Ovary (tissue), 9 donors: ENCODE data around the gene RHBDF2. TPM values are rescaled to one million over a fixed set of nuclear protein-coding genes. Genes with fewer than 3 reads are reported as not detected.

Experiments used
- DNase-seq, 5 donors: peaks; one replicate each; pipeline ENCODE4 v3.0.0-alpha.2; 2019 to 2020
- H3K27ac ChIP-seq, 2 donors: fragments of 200-600 bp; one replicate each; pipeline versions ENCODE4 v1.5.1 to v1.8.0; 2019 to 2022
- H3K27me3 ChIP-seq: fragments of 200-600 bp; one replicate; pipeline ENCODE4 v1.8.0; 2022
- H3K36me3 ChIP-seq: fragments of 200-600 bp; sonication (generic); one replicate; pipeline ENCODE4 v1.5.1; 2019
- H3K4me1 ChIP-seq: one replicate; pipeline ENCODE4 v1.8.1; 2013; ENCODE audit warnings: mild to moderate bottlenecking, moderate library complexity; ENCODE audit not compliant: insufficient read depth
- H3K4me3 ChIP-seq: fragments of 200-600 bp; sonication (generic); one replicate; pipeline ENCODE4 v1.5.1; 2017
- H3K9me3 ChIP-seq, 2 donors: fragments of 200-600 bp in 1 of 2; sonication (generic) in 1 of 2; one replicate each; pipeline versions ENCODE4 v1.5.1 to v1.8.1; 2013 to 2019; ENCODE audit warnings: mild to moderate bottlenecking in 1 of 2, moderate library complexity in 1 of 2
- EP300 ChIP-seq: sonication (generic); formaldehyde crosslinking; IDR thresholded peaks from one replicate; pipeline ENCODE4 v1.6.1; 2017; ENCODE audit warnings: antibody characterized with exemption
- POLR2A ChIP-seq: fragments of 450-650 bp; IDR thresholded peaks from one replicate; pipeline ENCODE4 v1.6.1; 2017; ENCODE audit warnings: antibody characterized with exemption, mild to moderate bottlenecking, moderate library complexity
- WGBS, 3 donors: extraction: QIAGEN DNeasy Blood & Tissue Kit in 1 of 3; methylation state at CpG; one replicate each; pipeline versions ENCODE4 v1.1.5 to v1.1.7; 2013 to 2017; 5-methylcytosine and 5-hydroxymethylcytosine counted together
- intact Hi-C, 4 donors: fragments of 100-400 bp; cut with DNase I; formaldehyde crosslinking; loops; one replicate each; pipeline versions ENCODE4 v1.11.0 to v1.15.1; 2022 to 2023
- polyA plus RNA-seq, 2 donors: library from polyadenylated mRNA; stranded (reverse); fragments of 200-250 nt in 1 of 2; fragments of 350-450 nt in 1 of 2; fragmentation: Illumina TruSeq in 1 of 2; extraction: RNeasy Lipid Tissue Mini Kit (QIAGEN cat#74804) in 1 of 2; gene quantifications; one replicate each; pipeline ENCODE4 v1.2.3, GENCODE V29; 2013 to 2014
- total RNA-seq, 7 donors: library from RNA; depleted of rRNA in 2 of 7; stranded (reverse); fragments of >200 nt in 2 of 7; fragmentation: NEBNext Ultra II Directional in 3 of 7; extraction: Animal tissue kit (Norgen Biotek cat#: 25700) in 3 of 7; gene quantifications; one replicate each; pipeline versions ENCODE4 v1.1.0 to v1.2.4, GENCODE V29; 2016 to 2023
- TF ChIP-seq, protein P1 (sequence below), 3 donors: fragments of 450-650 bp in 2 of 3; fragments of 200-600 bp in 1 of 3; IDR thresholded peaks; one replicate each; pipeline versions ENCODE4 v1.5.1 to v1.8.0; 2016 to 2022; ENCODE audit warnings: antibody characterized with exemption in 3 of 3, mild to moderate bottlenecking in 1 of 3
- donor health status: DM: no; HTN: no; CAD: no; lungs with moderate emphysema.
- donor health status: DM: no; HTN: no; CAD: no.
- donor health status: Bipolar disorder and iron deficiency.
- donor health status: DM: yes; HTN: yes; CAD: no.
- donor health status: DM: no; HTN: no; CAD: no.
- donor health status: DM: yes; HTN: yes; CAD: no.

RHBDF2 gene
- total and polyA plus RNA-seq, 9 donors, result 3.3 to 39.9 (median 19.5) TPM

DNA sequence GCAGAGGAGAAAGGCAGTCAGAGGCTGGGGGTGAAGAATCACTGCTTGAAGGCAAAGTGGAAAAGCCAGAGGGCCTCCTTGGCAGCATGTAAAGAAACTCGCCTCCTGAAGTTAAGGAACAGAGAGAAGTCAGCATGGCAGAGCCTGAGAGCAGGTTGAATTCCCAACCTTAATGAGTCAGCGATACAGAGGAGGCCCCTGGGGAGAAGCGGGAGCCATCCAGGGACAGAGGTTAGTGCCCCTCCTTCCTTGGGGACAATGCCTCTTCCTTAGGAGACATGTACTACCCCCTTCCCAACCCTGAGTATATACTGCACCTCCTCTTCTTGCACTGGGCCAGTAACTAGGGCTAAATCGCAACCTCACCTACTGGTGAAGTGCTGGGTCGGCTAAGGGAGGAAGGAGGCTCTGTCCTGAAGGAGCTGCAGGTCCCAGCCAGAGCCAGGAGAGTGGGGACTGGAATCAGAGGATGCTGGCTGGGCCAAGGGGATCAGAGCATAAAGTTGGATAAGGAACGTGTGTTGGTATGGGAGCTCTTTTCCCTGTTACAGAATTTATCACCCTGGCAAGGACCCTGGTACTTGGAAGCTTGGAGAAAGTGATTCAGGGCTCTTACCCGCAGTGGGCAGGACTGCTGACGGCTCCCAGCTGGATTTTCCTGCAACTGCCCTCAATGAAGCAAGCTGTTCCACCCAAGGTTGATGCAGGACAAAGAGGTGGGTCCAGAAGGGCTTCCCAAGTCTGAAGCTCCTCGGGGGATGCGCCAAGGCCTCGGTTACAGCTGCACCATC lies 39.3 kb downstream of the RHBDF2 start:
- Histone ChIP-seq H3K27ac (no peak overlapping the region), H3K9me3 (no peaks in the 10 kb centered on the region), H3K4me3 (no peak overlapping the region), H3K4me1 (no peaks in the 10 kb centered on the region), H3K36me3 (no peaks in the 10 kb centered on the region), H3K27me3 (no peaks in the 10 kb centered on the region)
- no peak for TF ChIP-seq EP300
- TF ChIP-seq, protein P1, sequence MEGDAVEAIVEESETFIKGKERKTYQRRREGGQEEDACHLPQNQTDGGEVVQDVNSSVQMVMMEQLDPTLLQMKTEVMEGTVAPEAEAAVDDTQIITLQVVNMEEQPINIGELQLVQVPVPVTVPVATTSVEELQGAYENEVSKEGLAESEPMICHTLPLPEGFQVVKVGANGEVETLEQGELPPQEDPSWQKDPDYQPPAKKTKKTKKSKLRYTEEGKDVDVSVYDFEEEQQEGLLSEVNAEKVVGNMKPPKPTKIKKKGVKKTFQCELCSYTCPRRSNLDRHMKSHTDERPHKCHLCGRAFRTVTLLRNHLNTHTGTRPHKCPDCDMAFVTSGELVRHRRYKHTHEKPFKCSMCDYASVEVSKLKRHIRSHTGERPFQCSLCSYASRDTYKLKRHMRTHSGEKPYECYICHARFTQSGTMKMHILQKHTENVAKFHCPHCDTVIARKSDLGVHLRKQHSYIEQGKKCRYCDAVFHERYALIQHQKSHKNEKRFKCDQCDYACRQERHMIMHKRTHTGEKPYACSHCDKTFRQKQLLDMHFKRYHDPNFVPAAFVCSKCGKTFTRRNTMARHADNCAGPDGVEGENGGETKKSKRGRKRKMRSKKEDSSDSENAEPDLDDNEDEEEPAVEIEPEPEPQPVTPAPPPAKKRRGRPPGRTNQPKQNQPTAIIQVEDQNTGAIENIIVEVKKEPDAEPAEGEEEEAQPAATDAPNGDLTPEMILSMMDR (IDR thresholded peaks at IDR 0.05), result no peak
- TF ChIP-seq POLR2A, result no peak
- DNase-seq, result no peak
- intact Hi-C loops, result no loop called here
- WGBS, 3 donors, result 54 to 68% (median 61%) methylated on average over 10 to 11 of the region's 11 CpGs

DNA sequence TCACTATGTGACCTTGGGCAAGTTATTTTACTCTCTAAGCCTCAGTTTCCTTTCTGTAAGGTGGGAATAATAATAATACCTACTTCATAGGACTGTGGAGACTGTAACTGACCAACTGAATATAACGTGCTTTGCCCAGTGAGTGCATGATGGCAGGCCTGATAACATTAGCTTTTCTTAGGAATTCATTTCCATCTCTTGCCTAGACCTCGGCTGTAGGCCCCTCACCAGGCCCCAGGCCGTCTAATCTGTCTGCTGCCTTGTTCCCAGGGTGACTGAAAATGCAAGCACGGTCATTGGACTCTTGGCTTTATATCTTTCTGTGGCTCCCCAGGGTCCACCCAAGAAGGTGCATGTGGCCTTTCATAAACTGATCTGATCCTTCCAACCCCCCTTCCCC lies 41.5 kb downstream of the RHBDF2 start:
- no peaks in the 10 kb centered on the region for H3K27me3 ChIP-seq
- no peaks in the 10 kb centered on the region for H3K9me3 ChIP-seq
- no peaks in the 10 kb centered on the region for H3K36me3 ChIP-seq
- no peaks in the 10 kb centered on the region for H3K4me1 ChIP-seq
- TF ChIP-seq EP300, result no peak
- TF ChIP-seq, protein P1 (IDR thresholded peaks at IDR 0.05), result no peak
- no peak for TF ChIP-seq POLR2A
- no peak for DNase-seq
- H3K27ac ChIP-seq, result no peak overlapping the region
- no peak overlapping the region for H3K4me3 ChIP-seq
- intact Hi-C loops, result loop anchor here in 1 of 4 donors (10.0 kb wide), 1 partner anchor 55 kb away; no protein-coding TSS in a partner anchor
- WGBS, 3 donors, result 80 to 90% (median 83%) methylated on average over 4 of the region's 4 CpGs

DNA sequence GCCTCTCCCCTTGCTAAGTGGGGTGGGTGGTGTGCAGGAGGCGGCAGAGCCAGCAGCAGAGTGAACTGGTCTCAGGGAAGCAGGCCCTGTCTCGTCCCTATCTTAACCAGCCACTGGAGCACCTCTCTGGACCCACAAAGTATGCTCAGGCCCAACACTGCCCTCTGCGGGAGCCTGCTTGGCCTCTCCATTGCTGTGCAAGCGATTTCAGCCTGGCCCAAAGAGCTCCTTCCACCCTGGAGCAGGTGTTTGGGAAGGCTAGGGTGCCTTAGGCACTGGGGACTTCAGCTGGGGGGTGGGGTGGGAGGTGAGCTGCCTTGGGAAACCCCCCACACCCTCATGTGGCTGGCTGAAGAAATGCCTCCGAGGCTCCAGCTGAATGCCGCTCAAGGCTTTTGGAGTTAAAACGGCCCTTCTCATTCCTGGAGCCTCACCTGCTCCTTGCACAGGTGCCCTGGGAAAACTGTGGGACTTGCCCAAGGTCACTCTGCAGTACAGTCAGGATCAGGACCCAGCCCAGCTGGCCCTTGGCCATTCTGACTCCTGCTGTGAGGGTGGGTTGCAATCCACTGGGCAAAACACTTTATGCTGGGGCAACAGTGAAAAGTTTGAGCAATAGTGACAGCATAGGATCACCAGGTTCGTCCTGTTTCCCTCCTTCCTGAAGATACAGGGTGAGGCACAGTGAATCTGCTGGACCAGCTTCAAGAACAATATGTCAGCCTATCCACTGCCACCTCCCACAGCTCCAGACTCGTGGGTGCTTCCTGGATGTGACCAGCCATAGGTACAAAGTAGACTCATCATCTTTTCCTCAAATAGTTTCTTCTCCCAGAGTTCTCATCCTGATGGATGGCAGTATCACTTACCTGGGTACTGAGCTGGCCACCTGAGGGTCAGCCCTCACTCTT lies 42.4 kb downstream of the RHBDF2 start:
- no peaks in the 10 kb centered on the region for H3K9me3 ChIP-seq
- no peaks in the 10 kb centered on the region for H3K4me1 ChIP-seq
- no peaks in the 10 kb centered on the region for H3K36me3 ChIP-seq
- no peak overlapping the region for H3K4me3 ChIP-seq
- no peak overlapping the region for H3K27ac ChIP-seq
- no peaks in the 10 kb centered on the region for H3K27me3 ChIP-seq
- DNase-seq, result peak in 4 of 5 donors; percentile 51 to 75 (median 61)
- no peak for TF ChIP-seq EP300
- TF ChIP-seq, protein P1 (IDR thresholded peaks at IDR 0.05), result no peak
- TF ChIP-seq POLR2A, result no peak
- intact Hi-C loops, result loop anchor here in 1 of 4 donors (10.0 kb wide), 1 partner anchor 54 kb away; no protein-coding TSS in a partner anchor
- 35 to 42% (median 37%) methylated on average over 8 to 9 of the region's 9 CpGs for WGBS, 3 donors

DNA sequence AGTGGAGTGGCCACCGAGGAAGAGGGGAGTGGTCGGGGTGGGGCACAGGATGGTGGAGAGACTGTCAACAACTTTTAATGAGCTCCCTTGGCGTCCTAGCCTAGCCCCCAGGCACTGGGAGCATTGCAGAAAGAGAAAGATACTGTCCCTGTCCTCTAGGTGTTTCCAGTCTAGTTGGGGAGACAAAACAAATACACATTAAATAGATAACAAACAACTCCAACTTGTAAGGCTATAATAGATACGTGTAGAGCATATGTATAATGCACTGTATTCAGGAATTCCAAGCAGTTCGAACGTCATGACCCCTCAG lies 47.8 kb downstream of the RHBDF2 start:
- no peaks in the 10 kb centered on the region for H3K9me3 ChIP-seq
- H3K27ac ChIP-seq, result no peak overlapping the region
- H3K36me3 ChIP-seq, result no peaks in the 10 kb centered on the region
- TF ChIP-seq POLR2A, result no peak
- TF ChIP-seq, protein P1 (IDR thresholded peaks at IDR 0.05), result no peak
- intact Hi-C loops, result loop anchor here in 1 of 4 donors (10.0 kb wide), 1 partner anchor 49 kb away; no protein-coding TSS in a partner anchor
- no peaks in the 10 kb centered on the region for H3K27me3 ChIP-seq
- 13 to 19% (median 19%) methylated on average over 6 of the region's 6 CpGs for WGBS, 3 donors
- no peak overlapping the region for H3K4me3 ChIP-seq
- H3K4me1 ChIP-seq, result peaks cover 2% of the 10 kb centered on the region
- no peak for DNase-seq
